HEK293 (cell line): ENCODE results near the gene TUBB4A.

ENCODE experiments used
- BCL11B ChIP-seq: fragments of 450-650 bp; formaldehyde crosslinking; IDR thresholded peaks from 2 replicates; pipeline ENCODE4 v1.5.1; 2016; ENCODE audit warnings: low read depth, missing biosample characterization, missing genetic modification characterization
- EGR2 ChIP-seq: fragments of 450-650 bp; formaldehyde crosslinking; IDR thresholded peaks from 2 replicates; pipeline ENCODE4 v1.5.1; 2016; ENCODE audit warnings: low read depth, missing biosample characterization, missing genetic modification characterization
- FEZF1 ChIP-seq: fragments of 450-650 bp; formaldehyde crosslinking; IDR thresholded peaks from 2 replicates; pipeline ENCODE4 v1.5.1; 2016; ENCODE audit warnings: missing biosample characterization, missing genetic modification characterization
- GFI1B ChIP-seq: fragments of 450-650 bp; formaldehyde crosslinking; IDR thresholded peaks from 2 replicates; pipeline ENCODE4 v1.5.1; 2016; ENCODE audit warnings: missing biosample characterization, missing genetic modification characterization
- KLF10 ChIP-seq: fragments of 450-650 bp; IDR thresholded peaks from 2 replicates; pipeline ENCODE4 v1.5.1; 2018; ENCODE audit warnings: missing biosample characterization, mild to moderate bottlenecking, missing genetic modification characterization
- KLF7 ChIP-seq: fragments of 450-650 bp; formaldehyde crosslinking; IDR thresholded peaks from 2 replicates; pipeline ENCODE4 v1.5.1; 2016; ENCODE audit warnings: missing biosample characterization, missing genetic modification characterization, borderline replicate concordance
- KLF8 ChIP-seq: fragments of 450-650 bp; formaldehyde crosslinking; IDR thresholded peaks from 2 replicates; pipeline ENCODE4 v1.5.1; 2016; ENCODE audit warnings: missing biosample characterization, missing genetic modification characterization
- MZF1 ChIP-seq: fragments of 450-650 bp; formaldehyde crosslinking; IDR thresholded peaks from 2 replicates; pipeline ENCODE4 v1.5.1; 2017; ENCODE audit warnings: missing biosample characterization, missing genetic modification characterization, borderline replicate concordance
- OSR2 ChIP-seq: fragments of 450-650 bp; formaldehyde crosslinking; IDR thresholded peaks from 2 replicates; pipeline ENCODE4 v1.5.1; 2016; ENCODE audit warnings: missing biosample characterization, missing genetic modification characterization
- PRDM10 ChIP-seq: fragments of 450-650 bp; formaldehyde crosslinking; IDR thresholded peaks from 2 replicates; pipeline ENCODE4 v1.5.1; 2016; ENCODE audit warnings: missing biosample characterization, missing genetic modification characterization
- PRDM6 ChIP-seq: fragments of 450-650 bp; formaldehyde crosslinking; IDR thresholded peaks from 2 replicates; pipeline ENCODE4 v1.5.1; 2017; ENCODE audit warnings: missing biosample characterization, missing genetic modification characterization
- REST ChIP-seq: fragments of 450-650 bp; formaldehyde crosslinking; IDR thresholded peaks from 2 replicates; pipeline ENCODE4 v1.5.1; 2016; ENCODE audit warnings: missing biosample characterization, missing genetic modification characterization
- SP7 ChIP-seq: fragments of 450-650 bp; formaldehyde crosslinking; IDR thresholded peaks from 2 replicates; pipeline ENCODE4 v1.5.1; 2016; ENCODE audit warnings: missing biosample characterization, missing genetic modification characterization
- ZNF148 ChIP-seq: fragments of 450-650 bp; formaldehyde crosslinking; IDR thresholded peaks from 2 replicates; pipeline ENCODE4 v1.5.0; 2017; ENCODE audit warnings: missing biosample characterization, missing genetic modification characterization, borderline replicate concordance
- ZNF175 ChIP-seq: fragments of 450-650 bp; formaldehyde crosslinking; IDR thresholded peaks from 2 replicates; pipeline ENCODE4 v1.5.1; 2016; ENCODE audit warnings: missing biosample characterization, missing genetic modification characterization
- ZNF350 ChIP-seq: fragments of 450-650 bp; formaldehyde crosslinking; IDR thresholded peaks from 2 replicates; pipeline ENCODE4 v1.5.0; 2017; ENCODE audit warnings: missing biosample characterization, mild to moderate bottlenecking, missing genetic modification characterization
- ZNF354C ChIP-seq: fragments of 450-650 bp; formaldehyde crosslinking; IDR thresholded peaks from 2 replicates; pipeline ENCODE4 v1.5.1; 2016; ENCODE audit warnings: missing biosample characterization, missing genetic modification characterization, low read depth, borderline replicate concordance
- ZNF391 ChIP-seq: fragments of 450-650 bp; formaldehyde crosslinking; IDR thresholded peaks from 2 replicates; pipeline ENCODE4 v1.5.1; 2016; ENCODE audit warnings: low read depth, missing biosample characterization, missing genetic modification characterization, borderline replicate concordance
- ZNF501 ChIP-seq: fragments of 450-650 bp; formaldehyde crosslinking; IDR thresholded peaks from 2 replicates; pipeline ENCODE4 v1.5.1; 2016; ENCODE audit warnings: missing biosample characterization, missing genetic modification characterization
- ZNF555 ChIP-seq: fragments of 450-650 bp; formaldehyde crosslinking; conservative IDR thresholded peaks from 2 replicates; pipeline ENCODE4 v1.5.1; 2017; ENCODE audit warnings: missing biosample characterization, mild to moderate bottlenecking, missing genetic modification characterization, inconsistent platforms
- ZNF624 ChIP-seq: fragments of 450-650 bp; formaldehyde crosslinking; IDR thresholded peaks from 2 replicates; pipeline ENCODE4 v1.5.1; 2017; ENCODE audit warnings: missing biosample characterization, missing genetic modification characterization
- ZNF660 ChIP-seq: fragments of 450-650 bp; IDR thresholded peaks from 2 replicates; pipeline ENCODE4 v1.5.1; 2018; ENCODE audit warnings: missing biosample characterization, mild to moderate bottlenecking, missing genetic modification characterization
- ZNF704 ChIP-seq: fragments of 450-650 bp; formaldehyde crosslinking; IDR thresholded peaks from 2 replicates; pipeline ENCODE4 v1.5.1; 2016; ENCODE audit warnings: missing biosample characterization, missing genetic modification characterization
- ZNF776 ChIP-seq: fragments of 450-650 bp; formaldehyde crosslinking; IDR thresholded peaks from 2 replicates; pipeline ENCODE4 v1.5.0; 2017; ENCODE audit warnings: missing biosample characterization, missing genetic modification characterization, borderline replicate concordance

The TUBB4A gene

GRCh38 chr19:6460099-6460884 lies 41.8 kb downstream of the TUBB4A start (continued):
- TF ChIP-seq SP7 (tag by site-specific recombination): peak; percentile 93
- peak; percentile 45; the same call in 1 of the 2 replicates for TF ChIP-seq FEZF1
- TF ChIP-seq EGR2: peak; percentile 63
- peak; percentile 56; the same call in 1 of the 2 replicates for TF ChIP-seq ZNF660 (tag by site-specific recombination)
- no peak; the same call in 1 of the 2 replicates for TF ChIP-seq MZF1 (tag by site-specific recombination)
- TF ChIP-seq PRDM10 (tag by site-specific recombination): peak; percentile 91
- no peak; the same call in 1 of the 2 replicates for TF ChIP-seq ZNF501
- TF ChIP-seq PRDM6: peak; percentile 28; the same call in 1 of the 2 replicates
- TF ChIP-seq ZNF624 (tag by site-specific recombination): no peak
- no peak for TF ChIP-seq ZNF350 (tag by site-specific recombination)
- peak; percentile 97 for TF ChIP-seq KLF8 (tag by site-specific recombination)
- no peak for TF ChIP-seq ZNF555 (tag by site-specific recombination)
- peak; percentile 93; the same call in 1 of the 2 replicates for TF ChIP-seq ZNF391 (tag by site-specific recombination)
- TF ChIP-seq ZNF704 (tag by site-specific recombination): no peak
- peak; percentile 41; the same call in 1 of the 2 replicates for TF ChIP-seq REST (tag by site-specific recombination)
- TF ChIP-seq ZNF354C (tag by site-specific recombination): no peak
- 0 out of 2 replicates have a peak, but pooled peaks have one; percentile 51 for TF ChIP-seq ZNF148
- TF ChIP-seq GFI1B (tag by site-specific recombination): peak; percentile 91
- TF ChIP-seq ZNF175 (tag by site-specific recombination): no peak
- no peak for TF ChIP-seq OSR2 (tag by site-specific recombination)
- TF ChIP-seq KLF10 (tag by site-specific recombination): peak; percentile 94
- TF ChIP-seq KLF7 (tag by site-specific recombination): peak; percentile 92; the same call in 1 of the 2 replicates
- TF ChIP-seq BCL11B (tag by site-specific recombination): peak; percentile 92
- TF ChIP-seq ZNF776 (tag by site-specific recombination): no peak
